MM.1S (cell line): ENCODE data around the gene NCKAP5.

Source experiments
- DNase-seq: peaks from one replicate; pipeline ENCODE4 v3.0.0-alpha.2; 2015
- H2AFZ ChIP-seq: fragments of 300-600 bp; sonication (generic); 2 replicates; pipeline ENCODE4 v1.6.0; 2016; ENCODE audit warnings: antibody characterized with exemption, low read length
- H3F3A ChIP-seq: fragments of 300-600 bp; sonication (generic); 2 replicates; pipeline ENCODE4 v1.6.1; 2016; ENCODE audit warnings: mild to moderate bottlenecking, antibody characterized with exemption, low read length, moderate library complexity, mixed read lengths; ENCODE audit not compliant: insufficient read depth
- H3K27ac ChIP-seq: fragments of 300-600 bp; sonication (generic); 2 replicates; pipeline ENCODE4 v1.5.1; 2016; ENCODE audit warnings: mild to moderate bottlenecking, low read length
- H3K27me3 ChIP-seq: fragments of 300-600 bp; sonication (generic); replicated peaks from 2 replicates; pipeline ENCODE4 v1.6.0; 2016; ENCODE audit warnings: low read length; ENCODE audit not compliant: insufficient read depth
- H3K36me3 ChIP-seq: fragments of 300-600 bp; sonication (generic); replicated peaks from 2 replicates; pipeline ENCODE4 v1.6.1; 2016; ENCODE audit warnings: mild to moderate bottlenecking, low read length, mixed read lengths; ENCODE audit not compliant: insufficient read depth
- H3K4me1 ChIP-seq: fragments of 300-600 bp; sonication (generic); 2 replicates; pipeline ENCODE4 v1.6.1; 2016; ENCODE audit warnings: low read length, mixed read lengths
- H3K4me2 ChIP-seq: fragments of 300-600 bp; sonication (generic); 2 replicates; pipeline ENCODE4 v1.6.0; 2016; ENCODE audit warnings: low read depth, low read length
- H3K4me3 ChIP-seq: fragments of 300-600 bp; sonication (generic); 2 replicates; pipeline ENCODE4 v1.5.1; 2016; ENCODE audit warnings: low read length, mixed read lengths
- H3K79me2 ChIP-seq: fragments of 300-600 bp; sonication (generic); 2 replicates; pipeline ENCODE4 v1.6.1; 2016; ENCODE audit warnings: mixed run types, low read length, mixed read lengths
- H3K9ac ChIP-seq: fragments of 300-600 bp; sonication (generic); 2 replicates; pipeline ENCODE4 v1.6.1; 2016; ENCODE audit warnings: low read length, mixed read lengths
- H3K9me2 ChIP-seq: fragments of 300-600 bp; sonication (generic); replicated peaks from 2 replicates; pipeline ENCODE4 v1.6.1; 2016; ENCODE audit warnings: mild to moderate bottlenecking, low read length, mixed read lengths; ENCODE audit not compliant: insufficient read depth
- H3K9me3 ChIP-seq: fragments of 300-600 bp; sonication (generic); replicated peaks from 2 replicates; pipeline ENCODE4 v1.6.1; 2016; ENCODE audit warnings: mild to moderate bottlenecking, low read length, mixed read lengths; ENCODE audit not compliant: insufficient read depth
- H4K20me1 ChIP-seq: fragments of 300-600 bp; sonication (generic); 2 replicates; pipeline ENCODE4 v1.6.1; 2016; ENCODE audit warnings: mild to moderate bottlenecking, low read length, moderate library complexity, mixed read lengths; ENCODE audit not compliant: insufficient read depth
- EZH2 ChIP-seq: fragments of 300-600 bp; sonication (generic); optimal IDR thresholded peaks from 2 replicates; pipeline ENCODE3; 2017; ENCODE audit warnings: low read depth, mild to moderate bottlenecking, antibody characterized with exemption, low read length, mixed read lengths
- EZH2phosphoT487 ChIP-seq: fragments of 300-600 bp; sonication (generic); IDR thresholded peaks from 2 replicates; pipeline ENCODE4 v1.6.1; 2018; ENCODE audit warnings: antibody characterized with exemption, low read length
- TF ChIP-seq, protein P1 (sequence below): fragments of 300-600 bp; sonication (generic); IDR thresholded peaks from 2 replicates; pipeline ENCODE4 v1.5.1; 2016; ENCODE audit warnings: antibody characterized with exemption, low read length, mixed read lengths

Gene NCKAP5

DNA sequence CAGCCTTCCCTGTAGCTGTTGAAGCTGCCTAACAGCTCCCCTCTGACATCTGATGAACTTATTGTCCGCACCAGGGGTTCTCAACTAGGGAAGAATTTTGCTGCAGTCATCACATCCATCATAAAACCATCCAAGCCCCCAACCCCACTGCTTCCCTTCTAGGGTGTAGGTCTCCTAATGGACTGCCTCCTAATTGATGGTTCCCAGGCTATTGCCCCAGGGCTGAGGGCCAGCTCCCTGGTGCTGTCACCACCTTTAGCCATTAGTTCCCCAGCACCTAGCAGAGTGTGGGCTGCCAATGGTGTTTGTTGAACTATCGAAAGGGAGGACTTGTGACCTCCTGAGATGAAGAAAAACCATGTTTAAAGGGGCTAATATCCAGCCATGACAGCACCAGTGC, 125.9 kb downstream of the NCKAP5 start:
- no peaks in the 10 kb centered on the region for H3K9me2 ChIP-seq
- TF ChIP-seq EZH2 (no peak), EZH2phosphoT487 (no peak)
- TF ChIP-seq, protein P1, sequence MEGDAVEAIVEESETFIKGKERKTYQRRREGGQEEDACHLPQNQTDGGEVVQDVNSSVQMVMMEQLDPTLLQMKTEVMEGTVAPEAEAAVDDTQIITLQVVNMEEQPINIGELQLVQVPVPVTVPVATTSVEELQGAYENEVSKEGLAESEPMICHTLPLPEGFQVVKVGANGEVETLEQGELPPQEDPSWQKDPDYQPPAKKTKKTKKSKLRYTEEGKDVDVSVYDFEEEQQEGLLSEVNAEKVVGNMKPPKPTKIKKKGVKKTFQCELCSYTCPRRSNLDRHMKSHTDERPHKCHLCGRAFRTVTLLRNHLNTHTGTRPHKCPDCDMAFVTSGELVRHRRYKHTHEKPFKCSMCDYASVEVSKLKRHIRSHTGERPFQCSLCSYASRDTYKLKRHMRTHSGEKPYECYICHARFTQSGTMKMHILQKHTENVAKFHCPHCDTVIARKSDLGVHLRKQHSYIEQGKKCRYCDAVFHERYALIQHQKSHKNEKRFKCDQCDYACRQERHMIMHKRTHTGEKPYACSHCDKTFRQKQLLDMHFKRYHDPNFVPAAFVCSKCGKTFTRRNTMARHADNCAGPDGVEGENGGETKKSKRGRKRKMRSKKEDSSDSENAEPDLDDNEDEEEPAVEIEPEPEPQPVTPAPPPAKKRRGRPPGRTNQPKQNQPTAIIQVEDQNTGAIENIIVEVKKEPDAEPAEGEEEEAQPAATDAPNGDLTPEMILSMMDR: no peak
- no peaks in the 10 kb centered on the region for H3K4me1 ChIP-seq
- H3K27ac ChIP-seq: no peak overlapping the region
- no peaks in the 10 kb centered on the region for H3F3A ChIP-seq
- no peaks in the 10 kb centered on the region for H3K9me3 ChIP-seq
- no peak for DNase-seq
- no peaks in the 10 kb centered on the region for H3K79me2 ChIP-seq
- H3K9ac ChIP-seq: no peak overlapping the region
- H4K20me1 ChIP-seq: no peaks in the 10 kb centered on the region
- H2AFZ ChIP-seq: no peak overlapping the region
- H3K4me3 ChIP-seq: no peak overlapping the region
- no peaks in the 10 kb centered on the region for H3K27me3 ChIP-seq
- no peak overlapping the region for H3K4me2 ChIP-seq
- no peaks in the 10 kb centered on the region for H3K36me3 ChIP-seq

GRCh38 chr2:133439565-133439920, 128.7 kb downstream of the NCKAP5 start:
- Histone ChIP-seq H4K20me1 (no peaks in the 10 kb centered on the region), H3K9me2 (no peaks in the 10 kb centered on the region), H3K9ac (no peak overlapping the region), H3K36me3 (no peaks in the 10 kb centered on the region), H3F3A (no peaks in the 10 kb centered on the region), H3K27me3 (no peaks in the 10 kb centered on the region), H3K79me2 (no peaks in the 10 kb centered on the region), H3K27ac (no peak overlapping the region), H3K4me2 (no peak overlapping the region), H3K4me1 (no peaks in the 10 kb centered on the region), H3K4me3 (no peak overlapping the region), H2AFZ (no peak overlapping the region), H3K9me3 (no peaks in the 10 kb centered on the region)
- TF ChIP-seq EZH2: no peak
- no peak for TF ChIP-seq EZH2phosphoT487
- TF ChIP-seq, protein P1: no peak
- no peak for DNase-seq

DNA sequence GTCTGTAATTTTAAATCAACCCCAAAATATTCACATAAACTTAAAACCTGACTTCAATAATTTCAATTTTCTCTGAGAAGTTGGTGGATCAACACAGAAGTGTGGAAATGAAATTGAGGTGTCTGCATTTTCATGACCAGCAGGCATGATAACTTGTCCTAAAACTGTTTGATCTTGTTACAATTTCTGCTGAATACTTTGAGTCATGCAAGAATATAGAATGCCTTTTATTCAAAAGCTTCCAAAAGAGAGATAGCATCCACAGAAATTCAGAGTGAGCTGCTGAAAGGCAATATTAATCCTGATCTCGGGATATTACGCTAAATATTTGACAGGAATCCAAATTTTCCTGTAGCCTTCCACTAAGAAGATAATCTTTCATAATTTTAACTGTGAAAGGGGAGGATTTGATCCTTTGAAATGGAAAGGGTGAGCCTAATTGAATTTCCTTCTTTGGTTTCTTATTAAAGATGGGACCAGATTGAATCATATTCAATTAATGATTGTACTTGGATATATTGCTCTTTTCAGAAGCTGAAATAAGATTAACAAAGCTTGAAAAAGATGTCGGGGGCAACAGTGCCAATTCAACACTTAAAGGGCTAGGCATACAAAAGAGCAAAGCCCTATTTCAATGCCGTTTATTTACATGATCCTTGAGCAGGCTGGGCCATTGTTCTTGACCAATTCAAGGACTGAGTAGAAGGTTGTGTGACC, 129.3 kb downstream of the NCKAP5 start:
- no peak for DNase-seq
- Histone ChIP-seq H3K9me3 (no peaks in the 10 kb centered on the region), H3K27ac (no peak overlapping the region), H3K27me3 (no peaks in the 10 kb centered on the region), H2AFZ (no peak overlapping the region), H3K36me3 (no peaks in the 10 kb centered on the region), H3K9ac (no peak overlapping the region), H3K4me2 (no peak overlapping the region), H3K79me2 (no peaks in the 10 kb centered on the region), H3K4me3 (no peak overlapping the region), H3F3A (no peaks in the 10 kb centered on the region), H3K4me1 (no peaks in the 10 kb centered on the region), H3K9me2 (no peaks in the 10 kb centered on the region), H4K20me1 (no peaks in the 10 kb centered on the region)
- TF ChIP-seq, protein P1: no peak
- no peak for TF ChIP-seq EZH2
- no peak for TF ChIP-seq EZH2phosphoT487
